GM12878 (cell line): Measurements from ENCODE around the gene SFXN5. TPM values are rescaled to one million over a fixed set of nuclear protein-coding genes. Genes with fewer than 3 reads are reported as not detected.

ENCODE experiments used
- ATAC-seq: fragments of 200-7000 bp; cut with Tn5 transposase; 3 replicates; pipeline ENCODE4 v1.9.1; 2020; ENCODE audit warnings: mild to moderate bottlenecking, moderate library complexity
- BruUV-seq: library from RNA; stranded (reverse); fragments of 400-500 nt; replicated peaks from 2 replicates; lab custom pipeline; 2021; lab: Mats Ljungman, UMichigan
- CTCF ChIA-PET: fragments of 300-600 bp; sonication (Branson Sonifier 250); formaldehyde crosslinking; extraction: SDS; loops from one replicate; lab custom pipeline; 2021; ENCODE audit warnings: inconsistent platforms; lab: Yijun Ruan, JAX
- POLR2A ChIA-PET: fragments of 350-600 bp; formaldehyde crosslinking; extraction: SDS; loops from one replicate; lab custom pipeline; 2021; ENCODE audit warnings: inconsistent platforms; lab: Charles Lee
- RAD21 ChIA-PET: fragments of 300-600 bp; sonication (Branson Sonifier 250); formaldehyde crosslinking; loops from one replicate; lab custom pipeline; 2023; ENCODE audit warnings: antibody characterized with exemption; ENCODE audit not compliant: unreplicated experiment; lab: Charles Lee
- SMC1A ChIA-PET: fragments of 300-600 bp; sonication (Branson Sonifier 250); formaldehyde crosslinking; loops from one replicate; lab custom pipeline; 2023; ENCODE audit not compliant: unreplicated experiment, uncharacterized antibody; lab: Charles Lee
- DNase-seq: peaks from one replicate; pipeline ENCODE4 v3.0.0-alpha.2; 2011; ENCODE audit warnings: low read depth, low spot score
- FAIRE-seq: peaks from 3 replicates; lab custom pipeline; 2011; peaks lifted over from hg19 to GRCh38; lab: Jason Lieb, UNC
- H2AFZ ChIP-seq: 2 replicates; pipeline ENCODE4 v1.6.0; 2011; ENCODE audit warnings: low read depth, low read length, control low read depth; ENCODE audit not compliant: control insufficient read depth
- H3K27ac ChIP-seq: 2 replicates; pipeline ENCODE4 v1.5.1; 2011; ENCODE audit warnings: control low read depth; ENCODE audit not compliant: control insufficient read depth, insufficient read depth
- H3K27me3 ChIP-seq, 2 experiments: replicated peaks in 1 of 2; 2 replicates each; pipeline versions ENCODE4 v1.6.0 to v1.6.1; 2011; ENCODE audit warnings: low read length in 1 of 2; ENCODE audit not compliant: control insufficient read depth in 2 of 2, insufficient read depth in 2 of 2
- H3K36me3 ChIP-seq, 2 experiments: 2 replicates each; pipeline ENCODE4 v1.5.1; 2011; ENCODE audit warnings: low read length in 1 of 2; ENCODE audit not compliant: control insufficient read depth in 2 of 2, insufficient read depth in 2 of 2
- H3K4me1 ChIP-seq: 2 replicates; pipeline ENCODE4 v1.6.1; 2011; ENCODE audit warnings: mild to moderate bottlenecking, low read length, moderate library complexity, mixed read lengths; ENCODE audit not compliant: control insufficient read depth, insufficient read depth
- H3K4me2 ChIP-seq: 2 replicates; pipeline ENCODE4 v1.6.0; 2011; ENCODE audit warnings: control low read depth; ENCODE audit not compliant: control insufficient read depth, insufficient read depth
- H3K4me3 ChIP-seq: fragments of 200-600 bp; sonication (generic); 2 replicates; pipeline ENCODE4 v1.5.1; 2016
- H3K79me2 ChIP-seq: 2 replicates; pipeline ENCODE4 v1.6.0; 2011; ENCODE audit warnings: low read length; ENCODE audit not compliant: control insufficient read depth, insufficient read depth
- H3K9ac ChIP-seq: 2 replicates; pipeline ENCODE4 v1.8.0; 2011; ENCODE audit warnings: low read length, control low read depth, mixed read lengths; ENCODE audit not compliant: control insufficient read depth, insufficient read depth
- H3K9me3 ChIP-seq: replicated peaks from 3 replicates; pipeline ENCODE4 v1.5.1; 2011; ENCODE audit warnings: mild to moderate bottlenecking, low read length; ENCODE audit not compliant: control insufficient read depth, insufficient read depth
- H4K20me1 ChIP-seq: 2 replicates; pipeline ENCODE4 v1.6.0; 2011; ENCODE audit not compliant: control insufficient read depth, insufficient read depth
- BACH1 ChIP-seq: fragments of 450-650 bp; IDR thresholded peaks from 2 replicates; pipeline ENCODE4 v1.6.1; 2017; ENCODE audit warnings: mild to moderate bottlenecking, borderline replicate concordance
- BCLAF1 ChIP-seq: fragments of 450-650 bp; IDR thresholded peaks from 2 replicates; pipeline ENCODE4 v1.6.1; 2017; ENCODE audit warnings: antibody characterized with exemption, mild to moderate bottlenecking, moderate library complexity
- BRCA1 ChIP-seq: IDR thresholded peaks from 2 replicates; pipeline ENCODE4 v1.6.1; 2011; ENCODE audit warnings: low read depth, low read length, improper control_type of control experiment
- CBX5 ChIP-seq: sonication (generic); IDR thresholded peaks from 2 replicates; pipeline ENCODE4 v1.6.1; 2016; ENCODE audit warnings: low read depth, moderate library complexity, mild to moderate bottlenecking, inconsistent platforms
- CEBPZ ChIP-seq: fragments of 150-350 bp; IDR thresholded peaks from 2 replicates; pipeline ENCODE4 v1.6.1; 2016; ENCODE audit warnings: low read depth, low read length
- FOXM1 ChIP-seq: IDR thresholded peaks from 2 replicates; pipeline ENCODE4 v1.6.1; 2012; ENCODE audit warnings: low read depth, mild to moderate bottlenecking, inconsistent platforms, low read length, moderate library complexity
- HCFC1 ChIP-seq: fragments of 150-350 bp; IDR thresholded peaks from 2 replicates; pipeline ENCODE4 v1.6.1; 2014; ENCODE audit warnings: low read length
- NFIC ChIP-seq: IDR thresholded peaks from 2 replicates; pipeline ENCODE4 v1.6.1; 2012; ENCODE audit warnings: low read depth, mild to moderate bottlenecking, inconsistent platforms, low read length, moderate library complexity
- NFYB ChIP-seq: IDR thresholded peaks from 2 replicates; pipeline ENCODE4 v1.6.1; 2011; ENCODE audit warnings: low read depth, mild to moderate bottlenecking, low read length, improper control_type of control experiment, moderate library complexity; ENCODE audit not compliant: insufficient read depth
- NRF1 ChIP-seq: conservative IDR thresholded peaks from 2 replicates; pipeline ENCODE4 v1.6.1; 2011; ENCODE audit warnings: mild to moderate bottlenecking, low read depth, low read length, improper control_type of control experiment
- SRF ChIP-seq, 2 experiments: IDR thresholded peaks; 2 replicates each; pipeline ENCODE4 v1.6.1; 2011; ENCODE audit warnings: low read depth in 2 of 2, low read length in 2 of 2, mild to moderate bottlenecking in 1 of 2, moderate library complexity in 1 of 2
- STAT1 ChIP-seq: fragments of 450-650 bp; conservative IDR thresholded peaks from 2 replicates; pipeline ENCODE4 v1.6.1; 2014; ENCODE audit warnings: antibody characterized with exemption, mild to moderate bottlenecking
- TCF12 ChIP-seq: IDR thresholded peaks from 2 replicates; pipeline ENCODE4 v1.6.1; 2011; ENCODE audit warnings: low read depth, mild to moderate bottlenecking, low read length
- TCF3 ChIP-seq: IDR thresholded peaks from 2 replicates; pipeline ENCODE4 v1.6.1; 2012; ENCODE audit warnings: low read depth, mild to moderate bottlenecking, low read length, borderline replicate concordance; ENCODE audit not compliant: insufficient read depth
- WGBS: methylation state at CpG from one replicate; pipeline ENCODE4 v1.1.6; 2016; ENCODE audit warnings: low lambda C conversion rate; ENCODE audit not compliant: insufficient replicate concordance, insufficient coverage; ENCODE audit errors: missing lambda C conversion rate; 5-methylcytosine and 5-hydroxymethylcytosine counted together
- in situ Hi-C: fragments of 300-500 bp; cut with MboI; formaldehyde crosslinking; loops from 9 replicates; pipeline ENCODE4 v1.14.3; 2018; ENCODE audit warnings: mixed read lengths
- intact Hi-C: fragments of 100-400 bp; cut with micrococcal nuclease; formaldehyde crosslinking; loops from one replicate; pipeline ENCODE4 v1.14.2; 2022; ENCODE audit not compliant: unreplicated experiment
- polyA plus RNA-seq, 11 experiments: library from polyadenylated mRNA; depleted of rRNA in 4 of 11; unstranded in 6 of 11; stranded (reverse) in 5 of 11; fragments of >200 nt; fragmentation: Nextera tagmentation in 4 of 11; fragmentation: Illumina TruSeq in 1 of 11; extraction: Ambion mirVana in 4 of 11; extraction: Trizol in 1 of 11; gene quantifications; 1 replicate in 1 of 11; 2 replicates in 10 of 11; pipeline versions ENCODE4 v1.2.1 to v1.2.3, GENCODE V29; 2011 to 2016; ENCODE audit warnings: inconsistent platforms in 2 of 11, missing spikeins in 2 of 11, low read depth in 1 of 11
- total RNA-seq, 4 experiments: library from RNA; depleted of rRNA in 3 of 4; stranded (reverse); fragments of >200 nt in 3 of 4; fragmentation: Illumina TruSeq in 1 of 4; extraction: Trizol in 1 of 4; gene quantifications; 2 replicates each; pipeline versions ENCODE4 v1.2.1 to v1.2.3, GENCODE V29; 2013 to 2021
- TF ChIP-seq, protein P1 (sequence below): IDR thresholded peaks from 2 replicates; pipeline ENCODE4 v1.6.1; 2011; ENCODE audit warnings: borderline replicate concordance, low read depth, mild to moderate bottlenecking, moderate library complexity, mixed read lengths, low read length; ENCODE audit not compliant: insufficient read depth; ENCODE audit errors: extremely low read length

The SFXN5 gene
- total and polyA plus RNA-seq, 10 of the 15 experiments (the other 5 are each of a cell fraction or from before 2014, with no cell fraction given): 3.3 to 15.9 (median 11.2) TPM

- Histone ChIP-seq H3K9ac (peak overlapping the region; percentile 73), H3K27ac (peak overlapping the region; percentile 48), H3K4me2 (peak overlapping the region; percentile 90), H3K79me2 (no peaks in the 10 kb centered on the region), H3K36me3 (no peaks in the 10 kb centered on the region), H4K20me1 (no peaks in the 10 kb centered on the region), H3K27me3 (peaks cover 8 to 52% of the 10 kb centered on the region in 2 experiments), H3K4me1 (peaks cover 9% of the 10 kb centered on the region), H3K9me3 (no peaks in the 10 kb centered on the region; the same call in 2 of the 3 replicates), H2AFZ (peak overlapping the region; percentile 56), H3K4me3 (peak overlapping the region; percentile 75)
- 2% methylated on average over 70 of the region's 86 CpGs for WGBS
- ATAC-seq: peak; percentile 85
- CTCF ChIA-PET: interaction anchor here (1.1 to 6.3 kb wide), 6 partner anchors 9 to 58 kb away, joined by 3 to 106 read pairs (median 6); partner anchors contain the start of gene SPR
- no peak for FAIRE-seq
- RAD21 ChIA-PET: interaction anchor here (3.0 to 6.7 kb wide), 2 partner anchors 22 to 58 kb away, joined by 11 to 88 read pairs; no protein-coding TSS in a partner anchor
- BruUV-seq: no TSS peak
- DNase-seq: no peak
- intact Hi-C loops: loop anchor here (2.0 to 5.0 kb wide), 3 partner anchors 23 to 156 kb away; partner anchors contain the start of gene SFXN5
- SMC1A ChIA-PET: interaction anchor here (0.9 to 5.6 kb wide), 6 partner anchors 11 to 1584 kb away, joined by 3 to 48 read pairs (median 6); no protein-coding TSS in a partner anchor
- POLR2A ChIA-PET: interaction anchor here (1.0 to 5.8 kb wide), 4 partner anchors 10 to 29 kb away, joined by 3 to 42 read pairs (median 6); partner anchors contain the start of gene SPR
- in situ Hi-C loops: no loop called here
- TF ChIP-seq NFIC (no peak), HCFC1 (0 out of 2 replicates have a peak, but pooled peaks have one; percentile 36), BACH1 (peak; percentile 88), CEBPZ (no peak), NFYB (no peak), TCF3 (no peak), TCF12 (no peak), BRCA1 (no peak), BCLAF1 (no peak), STAT1 (no peak), SRF (IDR thresholded peaks at IDR 0.05; ENCODE audit: low read depth in 2 of 2, low read length in 2 of 2) (no peak), FOXM1 (no peak), NRF1 (no peak), CBX5 (0 out of 2 replicates have a peak, but pooled peaks have one; percentile 26)
- TF ChIP-seq, protein P1, sequence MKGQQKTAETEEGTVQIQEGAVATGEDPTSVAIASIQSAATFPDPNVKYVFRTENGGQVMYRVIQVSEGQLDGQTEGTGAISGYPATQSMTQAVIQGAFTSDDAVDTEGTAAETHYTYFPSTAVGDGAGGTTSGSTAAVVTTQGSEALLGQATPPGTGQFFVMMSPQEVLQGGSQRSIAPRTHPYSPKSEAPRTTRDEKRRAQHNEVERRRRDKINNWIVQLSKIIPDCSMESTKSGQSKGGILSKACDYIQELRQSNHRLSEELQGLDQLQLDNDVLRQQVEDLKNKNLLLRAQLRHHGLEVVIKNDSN: no peak
Observed at GRCh38 chr2:72915907-72916742, 155.4 kb downstream of the SFXN5 start.
